ENCODE measurements around the gene IMPDH2.

The IMPDH2 gene

GRCh38 chr3:48996640-48997039 lies 32.6 kb downstream of the IMPDH2 start:
- no peak overlapping the region for H3K27ac ChIP-seq
- TF ChIP-seq, protein P1, sequence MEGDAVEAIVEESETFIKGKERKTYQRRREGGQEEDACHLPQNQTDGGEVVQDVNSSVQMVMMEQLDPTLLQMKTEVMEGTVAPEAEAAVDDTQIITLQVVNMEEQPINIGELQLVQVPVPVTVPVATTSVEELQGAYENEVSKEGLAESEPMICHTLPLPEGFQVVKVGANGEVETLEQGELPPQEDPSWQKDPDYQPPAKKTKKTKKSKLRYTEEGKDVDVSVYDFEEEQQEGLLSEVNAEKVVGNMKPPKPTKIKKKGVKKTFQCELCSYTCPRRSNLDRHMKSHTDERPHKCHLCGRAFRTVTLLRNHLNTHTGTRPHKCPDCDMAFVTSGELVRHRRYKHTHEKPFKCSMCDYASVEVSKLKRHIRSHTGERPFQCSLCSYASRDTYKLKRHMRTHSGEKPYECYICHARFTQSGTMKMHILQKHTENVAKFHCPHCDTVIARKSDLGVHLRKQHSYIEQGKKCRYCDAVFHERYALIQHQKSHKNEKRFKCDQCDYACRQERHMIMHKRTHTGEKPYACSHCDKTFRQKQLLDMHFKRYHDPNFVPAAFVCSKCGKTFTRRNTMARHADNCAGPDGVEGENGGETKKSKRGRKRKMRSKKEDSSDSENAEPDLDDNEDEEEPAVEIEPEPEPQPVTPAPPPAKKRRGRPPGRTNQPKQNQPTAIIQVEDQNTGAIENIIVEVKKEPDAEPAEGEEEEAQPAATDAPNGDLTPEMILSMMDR (conservative IDR thresholded peaks at IDR 0.05) = no peak

GRCh38 chr3:48993834-48994233 lies 35.4 kb downstream of the IMPDH2 start:
- TF ChIP-seq, protein P1 (conservative IDR thresholded peaks at IDR 0.05) = no peak
- H3K27ac ChIP-seq = no peak overlapping the region

DNA sequence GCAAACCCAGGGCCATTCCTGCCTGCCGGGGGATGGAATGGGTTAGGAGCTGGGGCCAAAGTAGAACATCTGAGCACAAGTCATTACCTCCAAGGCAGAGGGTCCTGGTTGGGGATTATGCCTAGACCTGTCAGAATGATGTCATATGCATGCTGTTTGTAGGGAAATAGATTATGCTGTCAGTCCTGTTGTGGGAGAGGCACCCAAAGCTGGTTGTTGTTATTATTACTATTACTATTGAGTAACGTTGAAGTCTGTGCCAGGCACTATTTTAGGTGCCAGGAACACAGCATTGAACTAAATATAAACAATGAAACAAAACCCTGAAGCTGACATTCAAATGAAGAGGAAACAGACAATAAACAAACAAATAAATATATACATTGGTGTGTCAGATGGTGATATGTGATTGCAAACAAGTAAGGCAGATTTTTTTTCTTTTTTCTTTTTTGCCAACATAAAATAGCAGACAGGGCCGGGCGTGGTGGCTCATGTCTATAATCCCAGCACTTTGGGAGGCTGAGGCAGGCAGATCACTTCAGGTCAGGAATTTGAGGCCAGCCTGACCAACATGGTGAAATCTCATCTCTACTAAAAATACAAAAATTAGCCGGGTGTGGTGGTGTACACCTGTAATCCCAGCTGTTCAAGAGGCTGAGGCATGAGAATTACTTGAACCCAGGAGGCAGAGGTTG lies 37.2 kb downstream of the IMPDH2 start:
- TF ChIP-seq, protein P1 (conservative IDR thresholded peaks at IDR 0.05) = no peak
- H3K27ac ChIP-seq = peak overlapping the region; percentile 99; the same call in 1 of the 2 replicates

DNA sequence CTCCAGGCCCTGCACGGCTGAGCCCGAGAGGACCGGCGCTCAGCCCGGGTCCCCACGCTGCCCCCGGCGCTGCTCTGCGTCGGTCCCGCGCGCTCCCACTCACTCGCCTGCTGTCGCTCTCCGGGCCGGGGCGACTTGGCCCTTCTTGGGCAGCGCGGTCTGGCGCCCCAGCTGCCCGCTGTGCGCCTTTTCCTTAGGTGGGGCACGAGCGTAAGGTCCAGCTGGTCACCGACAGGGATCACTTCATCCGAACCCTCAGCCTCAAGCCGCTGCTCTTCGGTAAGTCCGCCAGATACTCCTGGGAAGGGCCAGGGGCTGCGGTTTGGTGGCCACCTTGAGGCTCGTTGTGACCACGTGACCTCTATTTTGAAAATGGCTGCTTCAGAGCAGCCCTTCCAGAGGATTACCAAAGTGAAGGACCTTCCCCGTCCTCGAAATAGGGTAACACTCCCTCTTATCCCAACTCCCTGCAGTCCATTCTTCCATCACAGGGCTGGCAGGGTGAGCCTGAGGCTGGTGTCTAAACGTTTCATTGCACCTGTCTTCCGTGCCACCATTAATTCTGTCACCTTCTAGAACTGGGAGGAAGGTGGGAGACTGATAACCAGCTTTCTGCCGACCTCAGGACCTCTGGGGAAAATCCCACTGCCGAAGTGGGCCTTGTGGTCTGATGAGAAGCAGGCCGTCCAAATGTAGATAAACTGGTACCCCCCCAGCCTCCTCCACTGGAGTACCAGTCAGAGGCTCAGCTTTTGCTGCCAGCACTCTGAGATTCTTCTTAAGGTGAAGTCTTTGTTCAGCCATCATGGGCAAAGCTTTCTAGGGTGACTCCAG lies 38.3 kb downstream of the IMPDH2 start:
- TF ChIP-seq, protein P1 (conservative IDR thresholded peaks at IDR 0.05) = no peak
- peak overlapping the region; percentile 99 for H3K27ac ChIP-seq

DNA sequence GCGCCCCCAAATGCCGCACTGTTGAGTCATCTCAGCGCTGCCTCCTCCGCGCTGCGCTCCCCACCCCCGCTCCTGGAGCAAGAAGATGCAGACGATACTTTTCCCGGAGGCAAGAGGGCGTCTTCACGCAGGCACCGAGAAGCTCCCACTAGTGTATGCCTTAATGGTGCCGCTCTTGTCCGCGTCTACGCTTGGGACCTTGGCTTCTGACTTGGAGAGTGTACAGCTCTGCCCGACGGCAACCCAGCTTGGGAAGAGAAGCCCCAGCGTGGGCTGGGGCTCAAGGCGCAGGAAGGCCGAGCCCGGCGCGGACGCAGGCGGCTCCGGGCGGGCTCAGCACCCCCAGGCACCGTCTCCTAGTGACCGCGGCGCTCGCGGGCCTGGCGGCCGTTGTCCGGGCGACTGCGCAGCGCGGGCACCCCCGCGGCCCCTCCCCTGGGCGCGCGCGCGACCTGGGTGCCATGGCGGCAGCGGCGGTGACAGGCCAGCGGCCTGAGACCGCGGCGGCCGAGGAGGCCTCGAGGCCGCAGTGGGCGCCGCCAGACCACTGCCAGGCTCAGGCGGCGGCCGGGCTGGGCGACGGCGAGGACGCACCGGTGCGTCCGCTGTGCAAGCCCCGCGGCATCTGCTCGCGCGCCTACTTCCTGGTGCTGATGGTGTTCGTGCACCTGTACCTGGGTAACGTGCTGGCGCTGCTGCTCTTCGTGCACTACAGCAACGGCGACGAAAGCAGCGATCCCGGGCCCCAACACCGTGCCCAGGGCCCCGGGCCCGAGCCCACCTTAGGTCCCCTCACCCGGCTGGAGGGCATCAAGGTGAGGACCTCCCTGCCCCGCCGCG lies 39.2 kb downstream of the IMPDH2 start, which contains the start of gene P4HTM:
TSS of gene P4HTM (plus strand) at position 446 of the 840 bp plus-strand sequence. CDS start at position 462, 16 bp downstream.
- peak within 1 kb of the TSS; percentile 99 for H3K27ac ChIP-seq
- TF ChIP-seq, protein P1 (conservative IDR thresholded peaks at IDR 0.05) = peak; percentile 57

DNA sequence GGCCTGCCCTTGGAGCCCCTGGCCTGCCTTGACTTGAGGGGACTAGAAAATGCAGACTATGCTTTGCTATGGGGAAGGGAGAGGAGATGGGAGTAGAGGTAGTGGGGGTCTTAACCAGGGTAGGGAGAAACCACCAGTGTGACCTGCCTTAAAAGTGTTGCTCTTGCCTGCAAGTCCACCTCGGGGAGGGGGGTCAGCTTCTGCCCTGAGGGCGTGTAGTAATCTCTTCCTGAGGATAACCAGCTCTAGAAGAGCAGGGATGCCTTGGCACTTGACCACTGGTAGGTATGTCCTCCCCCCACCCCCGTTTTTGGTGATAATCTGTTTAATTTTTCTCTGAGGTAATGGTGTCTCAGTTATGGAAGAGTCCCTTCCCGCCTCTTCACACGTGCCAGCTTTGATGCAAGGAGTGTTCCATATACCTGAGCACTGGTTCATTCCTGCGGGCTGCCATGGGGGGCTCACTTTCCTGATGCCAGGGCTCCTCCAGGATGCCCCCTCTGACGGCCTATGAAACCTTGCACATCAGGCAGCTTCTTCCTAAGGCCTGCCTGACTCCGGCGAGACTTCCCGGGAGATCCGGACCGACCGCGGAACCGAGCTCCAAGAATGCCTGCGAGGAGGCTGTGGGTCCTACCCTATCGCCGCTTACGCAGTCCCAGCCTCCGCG lies 39.9 kb downstream of the IMPDH2 start:
- peak overlapping the region; percentile 99 for H3K27ac ChIP-seq
- TF ChIP-seq, protein P1 (conservative IDR thresholded peaks at IDR 0.05) = no peak
